HCT116 (cell line): ENCODE data around the gene SART3. TPM values are rescaled to one million over a fixed set of nuclear protein-coding genes. Genes with fewer than 3 reads are reported as not detected.

Source experiments
- ATAC-seq: fragments of 200-7000 bp; cut with Tn5 transposase; 2 replicates; pipeline ENCODE4 v1.9.1; 2020; ENCODE audit warnings: mild to moderate bottlenecking, moderate library complexity
- BruUV-seq: library from RNA; stranded (reverse); fragments of 400-500 nt; replicated peaks from 2 replicates; lab custom pipeline; 2021; lab: Mats Ljungman, UMichigan
- CTCF ChIA-PET: fragments of 300-600 bp; sonication (Branson Sonifier 250); formaldehyde crosslinking; loops from one replicate; lab custom pipeline; 2021; ENCODE audit warnings: antibody characterized with exemption; lab: Charles Lee
- POLR2A ChIA-PET: fragments of 300-600, 350-600 bp; sonication (Branson Sonifier 250); formaldehyde crosslinking; loops from one replicate; lab custom pipeline; 2021; ENCODE audit warnings: antibody characterized with exemption; lab: Charles Lee
- RAD21 ChIA-PET, 2 experiments: fragments of 300-600 bp; sonication (Branson Sonifier 250); formaldehyde crosslinking; loops; one replicate each; lab custom pipeline; 2023; ENCODE audit warnings: low total read pairs in 2 of 2; ENCODE audit not compliant: uncharacterized antibody in 2 of 2, unreplicated experiment in 2 of 2, low non-redundant PET in 1 of 2; lab: Charles Lee
- DNase-seq: peaks from one replicate; pipeline ENCODE4 v3.0.0-alpha.2; 2010; ENCODE audit warnings: low read depth, low spot score
- H2AFZ ChIP-seq: fragments of 200-600 bp; shearing (Covaris generic), sonication (generic); 2 replicates; pipeline ENCODE4 v1.6.1; 2017; ENCODE audit warnings: low read depth, mixed run types, mixed read lengths, antibody characterized with exemption, low read length; ENCODE audit not compliant: poor library complexity, severe bottlenecking
- H3K27ac ChIP-seq: 2 replicates; pipeline ENCODE4 v1.5.1; 2012; ENCODE audit warnings: low read depth, low read length
- H3K27me3 ChIP-seq: fragments of 200-600 bp; sonication (generic); 2 replicates; pipeline ENCODE4 v1.6.1; 2016; ENCODE audit warnings: mixed run types, low read length, mixed read lengths; ENCODE audit not compliant: insufficient read depth
- H3K36me3 ChIP-seq, 2 experiments: fragments of 200-500 bp in 1 of 2; fragments of 200-600 bp in 1 of 2; sonication (Bioruptor generic) in 1 of 2; sonication (generic) in 1 of 2; 2 replicates each; pipeline versions ENCODE4 v1.5.1 to v1.6.1; 2014 to 2016; ENCODE audit warnings: low read length in 2 of 2, inconsistent platforms in 1 of 2, mixed read lengths in 1 of 2, mixed run types in 1 of 2; ENCODE audit not compliant: insufficient read depth in 2 of 2, control insufficient read depth in 1 of 2
- H3K4me1 ChIP-seq, 2 experiments: fragments of 200-600 bp in 1 of 2; sonication (generic) in 1 of 2; 2 replicates each; pipeline versions ENCODE4 v1.5.1 to v1.6.1; 2012 to 2017; ENCODE audit warnings: low read length in 2 of 2, inconsistent platforms in 1 of 2, mild to moderate bottlenecking in 1 of 2, mixed read lengths in 1 of 2, mixed run types in 1 of 2, moderate library complexity in 1 of 2; ENCODE audit not compliant: insufficient read depth in 2 of 2, control insufficient read depth in 1 of 2
- H3K4me2 ChIP-seq: fragments of 200-600 bp; sonication (generic); 2 replicates; pipeline ENCODE4 v1.6.1; 2017; ENCODE audit warnings: mixed run types, low read length, mixed read lengths
- H3K4me3 ChIP-seq, 2 experiments: fragments of 200-600 bp in 1 of 2; sonication (generic) in 1 of 2; replicated peaks in 1 of 2; 2 replicates each; pipeline ENCODE4 v1.5.1; 2011 to 2016; ENCODE audit warnings: low read length in 2 of 2, control low read depth in 1 of 2, low read depth in 1 of 2, mild to moderate bottlenecking in 1 of 2, mixed read lengths in 1 of 2, mixed run types in 1 of 2
- H3K79me2 ChIP-seq: fragments of 200-600 bp; sonication (generic); 2 replicates; pipeline ENCODE4 v1.6.1; 2017; ENCODE audit warnings: mild to moderate bottlenecking, mixed run types, low read length, moderate library complexity, mixed read lengths; ENCODE audit not compliant: insufficient read depth
- H3K9ac ChIP-seq: fragments of 200-600 bp; sonication (generic); 2 replicates; pipeline ENCODE4 v1.6.1; 2016; ENCODE audit warnings: low read length, mixed read lengths
- H3K9me2 ChIP-seq: fragments of 200-600 bp; sonication (generic), shearing (Covaris generic); 2 replicates; pipeline ENCODE4 v1.6.1; 2017; ENCODE audit warnings: mixed run types, mild to moderate bottlenecking, moderate library complexity; ENCODE audit not compliant: insufficient read depth
- H3K9me3 ChIP-seq, 2 experiments: fragments of 200-500 bp in 1 of 2; fragments of 200-600 bp in 1 of 2; sonication (Bioruptor generic) in 1 of 2; sonication (generic) in 1 of 2; 2 replicates each; pipeline ENCODE4 v1.6.1; 2014 to 2017; ENCODE audit warnings: low read length in 2 of 2, mixed read lengths in 2 of 2, inconsistent platforms in 1 of 2, low read depth in 1 of 2, mild to moderate bottlenecking in 1 of 2, mixed run types in 1 of 2, moderate library complexity in 1 of 2; ENCODE audit not compliant: control insufficient read depth in 1 of 2, insufficient read depth in 1 of 2
- H4K20me1 ChIP-seq: fragments of 200-600 bp; sonication (generic), shearing (Covaris generic); 2 replicates; pipeline ENCODE4 v1.6.1; 2017; ENCODE audit warnings: mixed run types, mild to moderate bottlenecking, moderate library complexity; ENCODE audit not compliant: insufficient read depth
- CEBPB ChIP-seq: IDR thresholded peaks from 2 replicates; pipeline ENCODE4 v1.6.1; 2012; ENCODE audit warnings: low read depth
- EGR1 ChIP-seq: IDR thresholded peaks from 2 replicates; pipeline ENCODE4 v1.6.1; 2012; ENCODE audit warnings: low read depth
- EZH2 ChIP-seq: fragments of 200-600 bp; sonication (generic); IDR thresholded peaks from 2 replicates; pipeline ENCODE4 v1.6.1; 2017; ENCODE audit warnings: antibody characterized with exemption, mixed run types
- EZH2phosphoT487 ChIP-seq: fragments of 200-600 bp; IDR thresholded peaks from 2 replicates; pipeline ENCODE4 v1.6.1; 2018; ENCODE audit warnings: antibody characterized with exemption, borderline replicate concordance
- JUND ChIP-seq: IDR thresholded peaks from 2 replicates; pipeline ENCODE4 v1.6.1; 2012
- POLR2A ChIP-seq: IDR thresholded peaks from 2 replicates; pipeline ENCODE4 v1.7.0; 2011; ENCODE audit warnings: borderline replicate concordance; ENCODE audit not compliant: insufficient read depth, insufficient read length; ENCODE audit errors: extremely low read depth
- RAD21 ChIP-seq: IDR thresholded peaks from 2 replicates; pipeline ENCODE4 v1.6.1; 2012; ENCODE audit warnings: low read depth, mild to moderate bottlenecking
- SIN3A ChIP-seq: IDR thresholded peaks from 2 replicates; pipeline ENCODE4 v1.6.1; 2012; ENCODE audit warnings: low read depth
- TCF7L2 ChIP-seq: IDR thresholded peaks from 2 replicates; pipeline ENCODE4 v1.7.0; 2011; ENCODE audit warnings: borderline replicate concordance, inconsistent platforms; ENCODE audit not compliant: insufficient read depth, insufficient read length; ENCODE audit errors: extremely low read depth
- YY1 ChIP-seq: IDR thresholded peaks from 2 replicates; pipeline ENCODE4 v1.6.1; 2011; ENCODE audit warnings: low read length, low read depth, moderate library complexity, mild to moderate bottlenecking; ENCODE audit not compliant: insufficient replicate concordance; ENCODE audit errors: extremely low read depth
- ZFX ChIP-seq: fragments of 450-650 bp; IDR thresholded peaks from 2 replicates; pipeline ENCODE4 v1.6.1; 2017
- ZNF274 ChIP-seq: fragments of 200-500 bp; sonication (Bioruptor generic); IDR thresholded peaks from 2 replicates; pipeline ENCODE4 v1.6.1; 2014; ENCODE audit warnings: mild to moderate bottlenecking, low read depth, low read length, inconsistent platforms
- intact Hi-C: fragments of 100-400 bp; cut with micrococcal nuclease; formaldehyde crosslinking; loops from 2 replicates; pipeline ENCODE4 v1.10.0; 2022
- total RNA-seq: library from RNA; stranded (reverse); gene quantifications from one replicate; pipeline ENCODE4 v1.2.1, GENCODE V29; 2021; ENCODE audit not compliant: unreplicated experiment
- TF ChIP-seq, protein P1 (sequence below): IDR thresholded peaks from 2 replicates; pipeline ENCODE4 v1.6.1; 2011; ENCODE audit warnings: mild to moderate bottlenecking, low read length, moderate library complexity; ENCODE audit not compliant: insufficient replicate concordance; ENCODE audit errors: extremely low read depth
- TF ChIP-seq, protein P2 (sequence below): IDR thresholded peaks from 2 replicates; pipeline ENCODE4 v1.6.1; 2012
- TF ChIP-seq, protein P3 (sequence below), 3 experiments: fragments of 200-600 bp in 1 of 3; sonication (generic) in 1 of 3; IDR thresholded peaks in 2 of 3; conservative IDR thresholded peaks in 1 of 3; 2 replicates each; pipeline ENCODE4 v1.5.1; 2012 to 2017; ENCODE audit warnings: low read depth in 2 of 3, low read length in 2 of 3, antibody characterized with exemption in 1 of 3, borderline replicate concordance in 1 of 3, control low read depth in 1 of 3, mild to moderate bottlenecking in 1 of 3, mixed read lengths in 1 of 3, mixed run types in 1 of 3, moderate library complexity in 1 of 3; ENCODE audit not compliant: insufficient read depth in 1 of 3

Gene SART3
- total RNA-seq, 1 experiment from 2014 or later: 76.1 TPM

DNA sequence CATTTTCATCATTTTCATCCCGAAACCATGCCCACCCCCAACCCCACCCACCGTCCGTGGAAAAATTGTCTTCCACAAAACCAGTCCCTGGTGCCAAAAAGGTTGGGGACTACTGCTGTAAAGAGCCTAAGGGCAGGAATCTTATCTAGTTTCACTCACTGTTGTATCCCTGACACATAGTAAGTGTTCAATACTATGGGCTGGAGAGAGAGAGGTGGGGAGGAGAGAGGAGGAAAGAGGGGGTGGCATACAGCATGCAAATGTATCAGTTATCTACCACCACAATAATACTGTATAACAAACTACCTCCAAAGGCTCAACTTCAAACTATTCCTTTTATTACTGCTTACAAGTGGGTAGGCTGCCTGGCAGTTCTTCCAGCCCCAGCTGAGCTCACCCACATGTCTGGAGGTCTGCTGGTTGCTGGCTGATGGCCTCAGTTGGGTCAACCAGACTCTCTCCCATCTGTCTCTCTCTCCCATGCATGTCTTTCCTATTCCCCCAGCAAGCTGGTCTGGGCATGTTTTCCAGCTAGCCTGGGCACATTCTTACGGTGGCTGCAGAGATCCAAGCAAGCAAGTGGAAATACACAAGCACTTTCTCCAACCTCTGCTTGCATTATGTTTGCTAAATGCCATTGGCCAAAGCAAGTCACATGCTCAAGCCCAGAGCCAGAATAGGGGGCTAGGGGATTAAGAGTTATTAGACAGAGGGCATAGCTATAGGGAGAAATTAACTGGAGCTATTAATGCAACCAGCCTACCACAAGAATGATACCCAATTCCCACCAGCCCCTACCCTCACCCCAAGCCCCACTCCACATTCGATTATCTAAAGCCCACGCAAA, 77.5 kb downstream of the SART3 start:
- no peak overlapping the region for H3K4me3 ChIP-seq
- peak; percentile 58 for ATAC-seq

More for the DNA sequence above, 77.5 kb downstream of the SART3 start:
- CTCF ChIA-PET: no interaction called here
- Histone ChIP-seq H3K9me3 (no peaks in the 10 kb centered on the region), H3K79me2 (no peaks in the 10 kb centered on the region), H3K27ac (no peak overlapping the region), H3K36me3 (no peaks in the 10 kb centered on the region), H3K9ac (no peak overlapping the region), H3K4me1 (peaks cover 10 to 15% of the 10 kb centered on the region in 2 experiments), H3K4me2 (peak overlapping the region; percentile 49), H2AFZ (peak overlapping the region; percentile 45), H3K27me3 (peaks cover 4% of the 10 kb centered on the region; the same call in 1 of the 2 replicates), H4K20me1 (no peaks in the 10 kb centered on the region), H3K9me2 (no peaks in the 10 kb centered on the region)
- RAD21 ChIA-PET: interaction anchor here in 1 of 2 experiments (0.9 kb wide), 1 partner anchor 154 kb away, joined by 3 read pairs; no protein-coding TSS in a partner anchor
- intact Hi-C loops: no loop called here
- TF ChIP-seq ZNF274 (no peak), YY1 (no peak), CEBPB (no peak), EZH2 (no peak), ZFX (no peak), JUND (no peak), EGR1 (no peak), RAD21 (no peak), TCF7L2 (no peak), SIN3A (no peak), POLR2A (no peak), EZH2phosphoT487 (no peak)
- TF ChIP-seq, protein P1, sequence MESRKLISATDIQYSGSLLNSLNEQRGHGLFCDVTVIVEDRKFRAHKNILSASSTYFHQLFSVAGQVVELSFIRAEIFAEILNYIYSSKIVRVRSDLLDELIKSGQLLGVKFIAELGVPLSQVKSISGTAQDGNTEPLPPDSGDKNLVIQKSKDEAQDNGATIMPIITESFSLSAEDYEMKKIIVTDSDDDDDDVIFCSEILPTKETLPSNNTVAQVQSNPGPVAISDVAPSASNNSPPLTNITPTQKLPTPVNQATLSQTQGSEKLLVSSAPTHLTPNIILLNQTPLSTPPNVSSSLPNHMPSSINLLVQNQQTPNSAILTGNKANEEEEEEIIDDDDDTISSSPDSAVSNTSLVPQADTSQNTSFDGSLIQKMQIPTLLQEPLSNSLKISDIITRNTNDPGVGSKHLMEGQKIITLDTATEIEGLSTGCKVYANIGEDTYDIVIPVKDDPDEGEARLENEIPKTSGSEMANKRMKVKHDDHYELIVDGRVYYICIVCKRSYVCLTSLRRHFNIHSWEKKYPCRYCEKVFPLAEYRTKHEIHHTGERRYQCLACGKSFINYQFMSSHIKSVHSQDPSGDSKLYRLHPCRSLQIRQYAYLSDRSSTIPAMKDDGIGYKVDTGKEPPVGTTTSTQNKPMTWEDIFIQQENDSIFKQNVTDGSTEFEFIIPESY: no peak
- TF ChIP-seq, protein P2, sequence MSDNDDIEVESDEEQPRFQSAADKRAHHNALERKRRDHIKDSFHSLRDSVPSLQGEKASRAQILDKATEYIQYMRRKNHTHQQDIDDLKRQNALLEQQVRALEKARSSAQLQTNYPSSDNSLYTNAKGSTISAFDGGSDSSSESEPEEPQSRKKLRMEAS: no peak
- TF ChIP-seq, protein P3, sequence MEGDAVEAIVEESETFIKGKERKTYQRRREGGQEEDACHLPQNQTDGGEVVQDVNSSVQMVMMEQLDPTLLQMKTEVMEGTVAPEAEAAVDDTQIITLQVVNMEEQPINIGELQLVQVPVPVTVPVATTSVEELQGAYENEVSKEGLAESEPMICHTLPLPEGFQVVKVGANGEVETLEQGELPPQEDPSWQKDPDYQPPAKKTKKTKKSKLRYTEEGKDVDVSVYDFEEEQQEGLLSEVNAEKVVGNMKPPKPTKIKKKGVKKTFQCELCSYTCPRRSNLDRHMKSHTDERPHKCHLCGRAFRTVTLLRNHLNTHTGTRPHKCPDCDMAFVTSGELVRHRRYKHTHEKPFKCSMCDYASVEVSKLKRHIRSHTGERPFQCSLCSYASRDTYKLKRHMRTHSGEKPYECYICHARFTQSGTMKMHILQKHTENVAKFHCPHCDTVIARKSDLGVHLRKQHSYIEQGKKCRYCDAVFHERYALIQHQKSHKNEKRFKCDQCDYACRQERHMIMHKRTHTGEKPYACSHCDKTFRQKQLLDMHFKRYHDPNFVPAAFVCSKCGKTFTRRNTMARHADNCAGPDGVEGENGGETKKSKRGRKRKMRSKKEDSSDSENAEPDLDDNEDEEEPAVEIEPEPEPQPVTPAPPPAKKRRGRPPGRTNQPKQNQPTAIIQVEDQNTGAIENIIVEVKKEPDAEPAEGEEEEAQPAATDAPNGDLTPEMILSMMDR (IDR thresholded peaks at IDR 0.05 in 2 of 3, conservative IDR thresholded peaks at IDR 0.05 in 1 of 3; ENCODE audit: borderline replicate concordance in 1 of 3, insufficient read depth in 1 of 3, low read depth in 2 of 3, low read length in 2 of 3): no peak
- no TSS peak for BruUV-seq
- no peak for DNase-seq
- POLR2A ChIA-PET: no interaction called here
